Measurements from ENCODE around the gene CREB3L2.

DNA sequence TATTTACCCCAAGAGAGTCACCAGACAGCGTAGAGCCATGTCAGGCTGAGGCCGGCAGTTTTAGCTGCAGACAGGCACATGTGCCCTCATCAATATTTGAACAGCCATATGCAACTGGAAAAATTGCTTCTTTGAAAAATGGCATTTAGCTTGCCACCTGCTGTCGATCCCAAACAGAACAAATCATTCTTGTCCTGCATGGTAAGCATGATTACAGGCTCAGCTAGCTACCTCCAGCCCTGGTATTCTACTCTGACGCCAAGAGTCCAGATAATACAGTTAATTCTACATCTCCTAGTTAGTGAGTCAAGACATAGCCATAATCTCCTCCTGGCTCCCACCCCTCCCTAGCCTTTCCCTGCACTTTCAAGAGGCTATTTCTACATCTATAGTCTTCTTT lies 7.7 kb downstream of the CREB3L2 start:
- no peak for TF ChIP-seq POLR2A (IDR thresholded peaks at IDR 0.05)
- TF ChIP-seq, protein P1, sequence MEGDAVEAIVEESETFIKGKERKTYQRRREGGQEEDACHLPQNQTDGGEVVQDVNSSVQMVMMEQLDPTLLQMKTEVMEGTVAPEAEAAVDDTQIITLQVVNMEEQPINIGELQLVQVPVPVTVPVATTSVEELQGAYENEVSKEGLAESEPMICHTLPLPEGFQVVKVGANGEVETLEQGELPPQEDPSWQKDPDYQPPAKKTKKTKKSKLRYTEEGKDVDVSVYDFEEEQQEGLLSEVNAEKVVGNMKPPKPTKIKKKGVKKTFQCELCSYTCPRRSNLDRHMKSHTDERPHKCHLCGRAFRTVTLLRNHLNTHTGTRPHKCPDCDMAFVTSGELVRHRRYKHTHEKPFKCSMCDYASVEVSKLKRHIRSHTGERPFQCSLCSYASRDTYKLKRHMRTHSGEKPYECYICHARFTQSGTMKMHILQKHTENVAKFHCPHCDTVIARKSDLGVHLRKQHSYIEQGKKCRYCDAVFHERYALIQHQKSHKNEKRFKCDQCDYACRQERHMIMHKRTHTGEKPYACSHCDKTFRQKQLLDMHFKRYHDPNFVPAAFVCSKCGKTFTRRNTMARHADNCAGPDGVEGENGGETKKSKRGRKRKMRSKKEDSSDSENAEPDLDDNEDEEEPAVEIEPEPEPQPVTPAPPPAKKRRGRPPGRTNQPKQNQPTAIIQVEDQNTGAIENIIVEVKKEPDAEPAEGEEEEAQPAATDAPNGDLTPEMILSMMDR (IDR thresholded peaks at IDR 0.05) = no peak

All from lower leg skin (tissue), 3 donors.